Measurements from ENCODE around the gene PARD6G. TPM values are rescaled to one million over a fixed set of nuclear protein-coding genes. Genes with fewer than 3 reads are reported as not detected.

The PARD6G gene
- total RNA-seq, 2 experiments from 2014 or later, result 0.47 to 1.0 TPM

- H3K9me3 Mint-ChIP-seq, result peaks cover 3% of the 10 kb centered on the region
- DNase-seq (no peak), ATAC-seq (ENCODE audit: low read depth) (no peak)
- H3K36me3 Mint-ChIP-seq, result no peaks in the 10 kb centered on the region
- no peak overlapping the region for H3K4me3 Mint-ChIP-seq
- no peak overlapping the region for H3K27ac Mint-ChIP-seq
- peaks cover 2% of the 10 kb centered on the region for H3K4me1 Mint-ChIP-seq
- POLR2A ChIA-PET, result no interaction called here
- H3K27me3 Mint-ChIP-seq, result peaks cover 32% of the 10 kb centered on the region
These were observed 36.8 kb downstream of the PARD6G start for GRCh38 chr18:80210312-80211083.

GRCh38 chr18:80208620-80209019 lies 38.7 kb downstream of the PARD6G start:
- Mint-ChIP-seq H3K27ac (no peak overlapping the region), H3K9me3 (peaks cover 2% of the 10 kb centered on the region), H3K36me3 (no peaks in the 10 kb centered on the region), H3K4me1 (peaks cover 2% of the 10 kb centered on the region), H3K27me3 (peaks cover 37% of the 10 kb centered on the region), H3K4me3 (no peak overlapping the region)
- ATAC-seq (ENCODE audit: low read depth), result no peak
- POLR2A ChIA-PET, result no interaction called here
- no peak for DNase-seq

- no peaks in the 10 kb centered on the region for H3K9me3 Mint-ChIP-seq
- ATAC-seq (ENCODE audit: low read depth), result no peak
These were observed 42.0 kb downstream of the PARD6G start for GRCh38 chr18:80205294-80205693.

GRCh38 chr18:80204142-80204541 lies 43.2 kb downstream of the PARD6G start:
- Mint-ChIP-seq H3K36me3 (no peaks in the 10 kb centered on the region), H3K4me3 (no peak overlapping the region), H3K27me3 (peaks cover 29% of the 10 kb centered on the region), H3K4me1 (no peaks in the 10 kb centered on the region), H3K9me3 (no peaks in the 10 kb centered on the region), H3K27ac (no peak overlapping the region)
- ATAC-seq (ENCODE audit: low read depth) (no peak), DNase-seq (no peak)
- POLR2A ChIA-PET, result no interaction called here

More at GRCh38 chr18:80205294-80205693, 42.0 kb downstream of the PARD6G start:
- H3K4me3 Mint-ChIP-seq, result no peak overlapping the region
- no peaks in the 10 kb centered on the region for H3K36me3 Mint-ChIP-seq
- peaks cover 29% of the 10 kb centered on the region for H3K27me3 Mint-ChIP-seq
- no peak overlapping the region for H3K27ac Mint-ChIP-seq
- no peaks in the 10 kb centered on the region for H3K4me1 Mint-ChIP-seq
- DNase-seq, result no peak
- POLR2A ChIA-PET, result no interaction called here

- ATAC-seq (ENCODE audit: low read depth), result no peak
- DNase-seq, result no peak
- H3K4me1 Mint-ChIP-seq, result no peaks in the 10 kb centered on the region
- H3K36me3 Mint-ChIP-seq, result no peaks in the 10 kb centered on the region
- peaks cover 23% of the 10 kb centered on the region for H3K27me3 Mint-ChIP-seq
- POLR2A ChIA-PET, result no interaction called here
- no peak overlapping the region for H3K27ac Mint-ChIP-seq
- H3K4me3 Mint-ChIP-seq, result no peak overlapping the region
- H3K9me3 Mint-ChIP-seq, result no peaks in the 10 kb centered on the region
These were observed 44.1 kb downstream of the PARD6G start for GRCh38 chr18:80203249-80203648.

GRCh38 chr18:80202264-80202998 lies 44.9 kb downstream of the PARD6G start:
- DNase-seq (no peak), ATAC-seq (ENCODE audit: low read depth) (no peak)
- Mint-ChIP-seq H3K9me3 (no peaks in the 10 kb centered on the region), H3K4me1 (no peaks in the 10 kb centered on the region), H3K36me3 (no peaks in the 10 kb centered on the region), H3K4me3 (no peak overlapping the region), H3K27me3 (peaks cover 18% of the 10 kb centered on the region), H3K27ac (no peak overlapping the region)
- POLR2A ChIA-PET, result no interaction called here

GRCh38 chr18:80201739-80202138 lies 45.6 kb downstream of the PARD6G start:
- Mint-ChIP-seq H3K9me3 (no peaks in the 10 kb centered on the region), H3K27me3 (peaks cover 20% of the 10 kb centered on the region), H3K36me3 (no peaks in the 10 kb centered on the region), H3K4me3 (no peak overlapping the region), H3K4me1 (no peaks in the 10 kb centered on the region), H3K27ac (no peak overlapping the region)
- ATAC-seq (ENCODE audit: low read depth) (no peak), DNase-seq (no peak)
- POLR2A ChIA-PET, result no interaction called here

- Mint-ChIP-seq H3K4me3 (no peak overlapping the region), H3K9me3 (no peaks in the 10 kb centered on the region), H3K4me1 (no peaks in the 10 kb centered on the region), H3K36me3 (no peaks in the 10 kb centered on the region), H3K27me3 (peaks cover 25% of the 10 kb centered on the region), H3K27ac (no peak overlapping the region)
- POLR2A ChIA-PET, result no interaction called here
- no peak for ATAC-seq (ENCODE audit: low read depth)
- no peak for DNase-seq
These were observed 46.2 kb downstream of the PARD6G start for GRCh38 chr18:80200932-80201672.

GRCh38 chr18:80200171-80200931 lies 47.0 kb downstream of the PARD6G start:
- Mint-ChIP-seq H3K9me3 (no peaks in the 10 kb centered on the region), H3K36me3 (no peaks in the 10 kb centered on the region)

GRCh38 chr18:80198994-80199748 lies 48.1 kb downstream of the PARD6G start:
- Mint-ChIP-seq H3K36me3 (no peaks in the 10 kb centered on the region), H3K27ac (no peak overlapping the region), H3K4me3 (no peak overlapping the region), H3K9me3 (no peaks in the 10 kb centered on the region), H3K4me1 (no peaks in the 10 kb centered on the region), H3K27me3 (peaks cover 22% of the 10 kb centered on the region)
- DNase-seq (no peak), ATAC-seq (ENCODE audit: low read depth) (no peak)
- POLR2A ChIA-PET, result no interaction called here

More at GRCh38 chr18:80200171-80200931, 47.0 kb downstream of the PARD6G start:
- DNase-seq (no peak), ATAC-seq (ENCODE audit: low read depth) (no peak)
- peaks cover 23% of the 10 kb centered on the region for H3K27me3 Mint-ChIP-seq
- H3K4me3 Mint-ChIP-seq, result no peak overlapping the region
- H3K4me1 Mint-ChIP-seq, result no peaks in the 10 kb centered on the region
- POLR2A ChIA-PET, result no interaction called here
- H3K27ac Mint-ChIP-seq, result no peak overlapping the region

GRCh38 chr18:80198391-80198790 lies 48.9 kb downstream of the PARD6G start:
- Mint-ChIP-seq H3K4me1 (no peaks in the 10 kb centered on the region), H3K27ac (no peak overlapping the region), H3K27me3 (peaks cover 24% of the 10 kb centered on the region), H3K9me3 (no peaks in the 10 kb centered on the region), H3K36me3 (no peaks in the 10 kb centered on the region), H3K4me3 (no peak overlapping the region)
- DNase-seq (no peak), ATAC-seq (ENCODE audit: low read depth) (no peak)
- POLR2A ChIA-PET, result no interaction called here

GRCh38 chr18:80197528-80197927 lies 49.8 kb downstream of the PARD6G start:
- Mint-ChIP-seq H3K9me3 (no peaks in the 10 kb centered on the region), H3K27ac (no peak overlapping the region), H3K4me1 (no peaks in the 10 kb centered on the region), H3K4me3 (no peak overlapping the region), H3K36me3 (no peaks in the 10 kb centered on the region), H3K27me3 (peaks cover 22% of the 10 kb centered on the region)
- ATAC-seq (ENCODE audit: low read depth), result no peak
- POLR2A ChIA-PET, result no interaction called here
- no peak for DNase-seq
